ENCODE measurements around the gene STYXL1. TPM values are rescaled to one million over a fixed set of nuclear protein-coding genes. Genes with fewer than 3 reads are reported as not detected.

STYXL1 gene
- polyA plus RNA-seq, 3 donors, result 64.6 to 79.8 (median 67.2) TPM

- no peaks in the 10 kb centered on the region for H3K27me3 ChIP-seq (ENCODE audit: control insufficient read depth in 2 of 2, insufficient read depth in 2 of 2, low read length in 2 of 2)
- H3K36me3 ChIP-seq (replicated peaks in 1 of 2; ENCODE audit: control insufficient read depth in 1 of 2, insufficient read depth in 2 of 2, low read length in 2 of 2), result peaks cover 31 to 52% of the 10 kb centered on the region in 2 donors
- no peak overlapping the region for H3K9ac ChIP-seq (ENCODE audit: insufficient read depth, low read length, poor library complexity, severe bottlenecking)
- no peaks in the 10 kb centered on the region for H3K9me3 ChIP-seq (replicated peaks in 1 of 2; ENCODE audit: control insufficient read depth in 1 of 2, insufficient read depth in 1 of 2, low read length in 2 of 2)
- H3K4me2 ChIP-seq (replicated peaks; ENCODE audit: extremely low read depth, low read length, poor library complexity, severe bottlenecking), result no peak overlapping the region
- over 99% methylated on average over 9 of the region's 12 CpGs for WGBS (ENCODE audit: insufficient coverage)
- peaks cover 0 to 2% (median 0%) of the 10 kb centered on the region in 3 donors for H3K27me3 Mint-ChIP-seq (ENCODE audit: low read depth in 3 of 3)
- H3K4me3 Mint-ChIP-seq, result no peak overlapping the region
- H3K4me3 ChIP-seq (replicated peaks in 1 of 3; ENCODE audit: low read depth in 2 of 3, low read length in 3 of 3), result no peak overlapping the region
- peaks cover 8% of the 10 kb centered on the region for H4K20me1 ChIP-seq (ENCODE audit: insufficient read depth, low read length)
- peaks cover 45 to 52% of the 10 kb centered on the region in 2 donors for H3K4me1 ChIP-seq (ENCODE audit: control insufficient read depth in 1 of 2, insufficient read depth in 2 of 2, low read length in 2 of 2)
- peaks cover 42 to 56% of the 10 kb centered on the region in 2 donors for H3K36me3 Mint-ChIP-seq
- peak overlapping the region in 2 of 7 donors; percentile 18 to 27 for H3K27ac Mint-ChIP-seq
- H3K27ac ChIP-seq (ENCODE audit: low read depth in 1 of 2, low read length in 2 of 2), result no peak overlapping the region
- TF ChIP-seq, protein P1, sequence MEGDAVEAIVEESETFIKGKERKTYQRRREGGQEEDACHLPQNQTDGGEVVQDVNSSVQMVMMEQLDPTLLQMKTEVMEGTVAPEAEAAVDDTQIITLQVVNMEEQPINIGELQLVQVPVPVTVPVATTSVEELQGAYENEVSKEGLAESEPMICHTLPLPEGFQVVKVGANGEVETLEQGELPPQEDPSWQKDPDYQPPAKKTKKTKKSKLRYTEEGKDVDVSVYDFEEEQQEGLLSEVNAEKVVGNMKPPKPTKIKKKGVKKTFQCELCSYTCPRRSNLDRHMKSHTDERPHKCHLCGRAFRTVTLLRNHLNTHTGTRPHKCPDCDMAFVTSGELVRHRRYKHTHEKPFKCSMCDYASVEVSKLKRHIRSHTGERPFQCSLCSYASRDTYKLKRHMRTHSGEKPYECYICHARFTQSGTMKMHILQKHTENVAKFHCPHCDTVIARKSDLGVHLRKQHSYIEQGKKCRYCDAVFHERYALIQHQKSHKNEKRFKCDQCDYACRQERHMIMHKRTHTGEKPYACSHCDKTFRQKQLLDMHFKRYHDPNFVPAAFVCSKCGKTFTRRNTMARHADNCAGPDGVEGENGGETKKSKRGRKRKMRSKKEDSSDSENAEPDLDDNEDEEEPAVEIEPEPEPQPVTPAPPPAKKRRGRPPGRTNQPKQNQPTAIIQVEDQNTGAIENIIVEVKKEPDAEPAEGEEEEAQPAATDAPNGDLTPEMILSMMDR (IDR thresholded peaks at IDR 0.05), result no peak
- intact Hi-C loops (cut with micrococcal nuclease), result loop anchor here in 1 of 2 donors (5.0 kb wide), 1 partner anchor 38 kb away; the partner anchor contains the start of gene POR
- peaks cover 47% of the 10 kb centered on the region for H3K4me1 Mint-ChIP-seq
- peaks cover 3% of the 10 kb centered on the region for H3K79me2 ChIP-seq (ENCODE audit: insufficient read depth, low read length)
- H2AFZ ChIP-seq (ENCODE audit: insufficient read depth, low read depth, low read length, poor library complexity, severe bottlenecking), result no peak overlapping the region
- DNase-seq, result no peak
- H3K9me3 Mint-ChIP-seq, result peaks cover 0 to 3% (median 0%) of the 10 kb centered on the region in 7 donors
Observed at GRCh38 chr7:75955331-75955955, 92.4 kb downstream of the STYXL1 start.

DNA sequence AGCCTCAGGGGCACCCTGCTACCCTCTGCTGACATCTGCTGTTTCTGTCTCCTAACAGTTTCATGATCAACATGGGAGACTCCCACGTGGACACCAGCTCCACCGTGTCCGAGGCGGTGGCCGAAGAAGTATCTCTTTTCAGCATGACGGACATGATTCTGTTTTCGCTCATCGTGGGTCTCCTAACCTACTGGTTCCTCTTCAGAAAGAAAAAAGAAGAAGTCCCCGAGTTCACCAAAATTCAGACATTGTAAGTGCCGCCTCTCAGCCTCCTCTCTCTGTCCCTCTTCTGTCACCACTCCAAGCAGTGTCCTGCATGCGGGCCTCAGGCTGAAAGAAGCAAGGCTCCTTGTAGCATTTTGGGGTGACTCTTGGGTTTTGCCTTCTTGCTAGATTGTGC, 93.9 kb downstream of the STYXL1 start:
- 4% methylated on average over 9 of the region's 11 CpGs for WGBS (ENCODE audit: insufficient coverage)
- no peaks in the 10 kb centered on the region for H3K9me3 ChIP-seq (replicated peaks in 1 of 2; ENCODE audit: control insufficient read depth in 1 of 2, insufficient read depth in 1 of 2, low read length in 2 of 2)
- peaks cover 28 to 40% of the 10 kb centered on the region in 2 donors for H3K36me3 ChIP-seq (replicated peaks in 1 of 2; ENCODE audit: control insufficient read depth in 1 of 2, insufficient read depth in 2 of 2, low read length in 2 of 2)
- H3K27ac ChIP-seq (ENCODE audit: low read depth in 1 of 2, low read length in 2 of 2), result peak overlapping the region; percentile 79 to 91
- peak overlapping the region; percentile 72 for H2AFZ ChIP-seq (ENCODE audit: insufficient read depth, low read depth, low read length, poor library complexity, severe bottlenecking)
- H3K27me3 Mint-ChIP-seq (ENCODE audit: low read depth in 3 of 3), result peaks cover 0 to 4% (median 0%) of the 10 kb centered on the region in 3 donors
- H3K9me3 Mint-ChIP-seq, result peaks cover 0 to 3% (median 0%) of the 10 kb centered on the region in 7 donors
- H3K36me3 Mint-ChIP-seq, result peaks cover 31 to 52% of the 10 kb centered on the region in 2 donors
- peaks cover 56 to 64% of the 10 kb centered on the region in 2 donors for H3K4me1 ChIP-seq (ENCODE audit: control insufficient read depth in 1 of 2, insufficient read depth in 2 of 2, low read length in 2 of 2)
- H3K27me3 ChIP-seq (ENCODE audit: control insufficient read depth in 2 of 2, insufficient read depth in 2 of 2, low read length in 2 of 2), result no peaks in the 10 kb centered on the region
- peaks cover under 1% of the 10 kb centered on the region for H4K20me1 ChIP-seq (ENCODE audit: insufficient read depth, low read length)
- H3K9ac ChIP-seq (ENCODE audit: insufficient read depth, low read length, poor library complexity, severe bottlenecking), result peak overlapping the region; percentile 55
- peak; percentile 66 to 78 (median 71) for DNase-seq
- intact Hi-C loops (cut with micrococcal nuclease), result loop anchor here (5.0 kb wide), 2 partner anchors 37 to 282 kb away; partner anchors contain the start of gene POR (in 1 of the 2)
- peak overlapping the region; percentile 92 to 98 (median 97) for H3K27ac Mint-ChIP-seq
- H3K4me1 Mint-ChIP-seq, result peaks cover 62% of the 10 kb centered on the region
- peaks cover 16% of the 10 kb centered on the region for H3K79me2 ChIP-seq (ENCODE audit: insufficient read depth, low read length)
- peak overlapping the region in 1 of 3 experiments; percentile 46 for H3K4me3 ChIP-seq (replicated peaks in 1 of 3; ENCODE audit: low read depth in 2 of 3, low read length in 3 of 3)
- TF ChIP-seq, protein P1 (IDR thresholded peaks at IDR 0.05), result no peak
- peak overlapping the region; percentile 20 to 86 for H3K4me3 Mint-ChIP-seq
- peak overlapping the region; percentile 69 for H3K4me2 ChIP-seq (replicated peaks; ENCODE audit: extremely low read depth, low read length, poor library complexity, severe bottlenecking)
